ENCODE measurements around the gene LRP2.

Gene LRP2

DNA sequence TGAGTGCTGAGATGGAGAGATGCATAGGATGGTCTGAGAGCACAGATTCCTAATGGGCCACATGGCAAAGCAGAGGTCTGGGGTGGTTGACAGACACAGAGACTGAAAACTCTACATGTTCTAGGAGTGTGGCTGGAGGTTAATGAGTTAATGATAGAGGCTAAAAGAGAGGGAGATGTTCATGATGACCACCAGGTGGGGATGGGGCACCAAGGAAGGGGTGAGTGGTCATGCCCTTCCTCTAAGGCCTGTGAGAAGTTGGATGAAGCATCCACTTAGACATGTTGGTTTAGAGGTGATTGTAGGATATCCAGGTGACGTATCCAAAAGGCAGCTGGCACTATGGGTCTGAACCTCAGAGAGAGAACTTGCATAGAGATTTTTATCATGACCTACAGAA lies 102.1 kb downstream of the LRP2 start:
- 83% methylated on average over 1 of the region's 1 CpG for WGBS
- no peak overlapping the region for H3K4me3 ChIP-seq (ENCODE audit: insufficient read depth in 1 of 2, low read depth in 1 of 2, low read length in 2 of 2)

DNA sequence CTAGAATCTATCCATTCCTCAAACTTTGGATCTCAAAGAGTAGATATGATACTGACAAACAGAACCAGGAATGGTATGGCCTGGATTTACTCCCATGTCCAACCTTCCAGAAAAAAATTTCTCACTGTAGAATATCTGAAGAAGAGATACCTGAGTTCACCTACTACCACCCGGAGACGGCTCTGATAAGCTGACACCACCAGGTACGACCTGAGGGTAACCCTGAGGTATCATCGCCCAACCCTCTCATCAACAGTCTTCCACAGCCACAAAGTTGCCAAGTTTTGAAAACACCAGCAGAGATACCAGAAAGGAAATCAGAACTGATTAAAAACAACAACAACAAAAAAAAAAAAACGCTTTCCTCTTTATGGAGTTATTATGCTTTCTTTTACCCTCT lies 102.9 kb downstream of the LRP2 start:
- no peak overlapping the region for H2BK120ac ChIP-seq (ENCODE audit: low read depth, low read length)
- no peak overlapping the region for H2AFZ ChIP-seq (ENCODE audit: low read depth, low read length)
- no peak overlapping the region for H2BK12ac ChIP-seq (ENCODE audit: low read length in 2 of 2)
- H4K8ac ChIP-seq (ENCODE audit: low read length): no peak overlapping the region
- no peak overlapping the region for H2BK5ac ChIP-seq (ENCODE audit: low read depth, low read length, poor library complexity, severe bottlenecking)
- peaks cover 1% of the 10 kb centered on the region for H3K4me1 ChIP-seq (ENCODE audit: control insufficient read depth, insufficient read depth, low read depth, low read length)
- no peak overlapping the region for H3K27ac ChIP-seq (ENCODE audit: low read length, poor library complexity, severe bottlenecking)
- WGBS: 82% methylated on average over 5 of the region's 5 CpGs
- no peak overlapping the region for H3K4ac ChIP-seq (ENCODE audit: low read depth in 1 of 2, low read length in 2 of 2)
- H3K23ac ChIP-seq (ENCODE audit: low read length in 2 of 2): no peak overlapping the region
- H2BK15ac ChIP-seq (ENCODE audit: low read depth, poor library complexity, severe bottlenecking): no peak overlapping the region
- DNase-seq: no peak
- H3K9ac ChIP-seq (ENCODE audit: low read length): no peak overlapping the region
- H4K91ac ChIP-seq (ENCODE audit: low read length): no peak overlapping the region
- no peak overlapping the region for H3K14ac ChIP-seq (ENCODE audit: low read length in 2 of 2)
- H3K9me3 ChIP-seq (ENCODE audit: control insufficient read depth, low read length): no peaks in the 10 kb centered on the region
- no peak overlapping the region for H3K18ac ChIP-seq (ENCODE audit: low read depth in 1 of 2, low read length in 2 of 2)
- H3K4me3 ChIP-seq (ENCODE audit: insufficient read depth in 1 of 2, low read depth in 1 of 2, low read length in 2 of 2): no peak overlapping the region
- H2AK5ac ChIP-seq (ENCODE audit: low read length, severe bottlenecking): no peak overlapping the region
- no peaks in the 10 kb centered on the region for H3K27me3 ChIP-seq (ENCODE audit: control insufficient read depth in 1 of 2, insufficient read depth in 1 of 2, low read length in 2 of 2)
- no peaks in the 10 kb centered on the region for H3K36me3 ChIP-seq (ENCODE audit: control insufficient read depth in 1 of 2, insufficient read depth in 2 of 2, low read depth in 1 of 2, low read length in 2 of 2)
- no peaks in the 10 kb centered on the region for H3K79me1 ChIP-seq (replicated peaks; ENCODE audit: low read length, poor library complexity, severe bottlenecking)
- no peak overlapping the region for H3K4me2 ChIP-seq (ENCODE audit: low read length, poor library complexity, severe bottlenecking)

More for the DNA sequence above, 102.1 kb downstream of the LRP2 start:
- H3K4me2 ChIP-seq (ENCODE audit: low read length, poor library complexity, severe bottlenecking): no peak overlapping the region
- no peak overlapping the region for H2BK12ac ChIP-seq (ENCODE audit: low read length in 2 of 2)
- no peaks in the 10 kb centered on the region for H3K27me3 ChIP-seq (ENCODE audit: control insufficient read depth in 1 of 2, insufficient read depth in 1 of 2, low read length in 2 of 2)
- H2AK5ac ChIP-seq (ENCODE audit: low read length, severe bottlenecking): no peak overlapping the region
- no peak overlapping the region for H3K9ac ChIP-seq (ENCODE audit: low read length)
- H4K91ac ChIP-seq (ENCODE audit: low read length): no peak overlapping the region
- H3K14ac ChIP-seq (ENCODE audit: low read length in 2 of 2): no peak overlapping the region
- no peak overlapping the region for H3K4ac ChIP-seq (ENCODE audit: low read depth in 1 of 2, low read length in 2 of 2)
- H3K79me1 ChIP-seq (replicated peaks; ENCODE audit: low read length, poor library complexity, severe bottlenecking): no peaks in the 10 kb centered on the region
- no peaks in the 10 kb centered on the region for H3K36me3 ChIP-seq (ENCODE audit: control insufficient read depth in 1 of 2, insufficient read depth in 2 of 2, low read depth in 1 of 2, low read length in 2 of 2)
- no peak overlapping the region for H3K18ac ChIP-seq (ENCODE audit: low read depth in 1 of 2, low read length in 2 of 2)
- H4K8ac ChIP-seq (ENCODE audit: low read length): no peak overlapping the region
- H3K9me3 ChIP-seq (ENCODE audit: control insufficient read depth, low read length): no peaks in the 10 kb centered on the region
- no peak overlapping the region for H3K23ac ChIP-seq (ENCODE audit: low read length in 2 of 2)
- H3K4me1 ChIP-seq (ENCODE audit: control insufficient read depth, insufficient read depth, low read depth, low read length): peaks cover under 1% of the 10 kb centered on the region
- no peak overlapping the region for H2BK15ac ChIP-seq (ENCODE audit: low read depth, poor library complexity, severe bottlenecking)
- no peak overlapping the region for H3K27ac ChIP-seq (ENCODE audit: low read length, poor library complexity, severe bottlenecking)
- no peak for DNase-seq
- H2BK120ac ChIP-seq (ENCODE audit: low read depth, low read length): no peak overlapping the region
- H2BK5ac ChIP-seq (ENCODE audit: low read depth, low read length, poor library complexity, severe bottlenecking): no peak overlapping the region
- no peak overlapping the region for H2AFZ ChIP-seq (ENCODE audit: low read depth, low read length)

DNA sequence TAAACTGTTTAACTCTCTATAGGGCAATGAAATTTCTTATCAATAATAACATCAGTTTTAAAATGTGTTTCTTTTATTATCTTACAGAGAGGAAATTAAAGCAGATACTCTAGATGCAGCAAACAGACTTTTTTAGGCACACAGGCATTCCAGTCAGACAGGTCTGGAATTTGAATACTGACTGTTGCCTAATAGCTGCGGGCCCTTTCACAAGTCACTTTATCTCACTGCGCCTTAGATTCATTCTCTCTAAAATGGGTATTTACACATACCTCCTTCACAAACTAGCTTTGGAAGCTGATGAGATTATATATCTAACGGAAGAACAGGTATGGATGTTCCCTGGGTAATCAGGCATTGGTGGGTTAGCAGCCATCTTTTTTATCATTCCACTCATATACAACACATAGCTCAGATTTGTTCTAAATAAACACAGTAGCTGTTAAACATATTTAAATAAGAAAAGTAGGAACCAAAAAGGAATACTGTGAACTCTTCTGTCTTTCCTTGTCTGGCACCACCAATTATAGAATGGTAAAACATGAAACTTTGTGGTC lies 104.2 kb downstream of the LRP2 start:
- Histone ChIP-seq H3K79me1 (replicated peaks; ENCODE audit: low read length, poor library complexity, severe bottlenecking) (no peaks in the 10 kb centered on the region), H2BK15ac (ENCODE audit: low read depth, poor library complexity, severe bottlenecking) (no peak overlapping the region), H2AFZ (ENCODE audit: low read depth, low read length) (no peak overlapping the region), H2BK12ac (ENCODE audit: low read length in 2 of 2) (no peak overlapping the region), H3K14ac (ENCODE audit: low read length in 2 of 2) (no peak overlapping the region), H3K27me3 (ENCODE audit: control insufficient read depth in 1 of 2, insufficient read depth in 1 of 2, low read length in 2 of 2) (no peaks in the 10 kb centered on the region), H4K8ac (ENCODE audit: low read length) (no peak overlapping the region), H4K91ac (ENCODE audit: low read length) (no peak overlapping the region), H3K36me3 (ENCODE audit: control insufficient read depth in 1 of 2, insufficient read depth in 2 of 2, low read depth in 1 of 2, low read length in 2 of 2) (no peaks in the 10 kb centered on the region), H3K4ac (ENCODE audit: low read depth in 1 of 2, low read length in 2 of 2) (no peak overlapping the region), H3K27ac (ENCODE audit: low read length, poor library complexity, severe bottlenecking) (no peak overlapping the region), H2BK120ac (ENCODE audit: low read depth, low read length) (no peak overlapping the region), H3K23ac (ENCODE audit: low read length in 2 of 2) (no peak overlapping the region), H2BK5ac (ENCODE audit: low read depth, low read length, poor library complexity, severe bottlenecking) (no peak overlapping the region), H2AK5ac (ENCODE audit: low read length, severe bottlenecking) (no peak overlapping the region), H3K4me1 (ENCODE audit: control insufficient read depth, insufficient read depth, low read depth, low read length) (peaks cover 1% of the 10 kb centered on the region), H3K9me3 (ENCODE audit: control insufficient read depth, low read length) (no peaks in the 10 kb centered on the region), H3K18ac (ENCODE audit: low read depth in 1 of 2, low read length in 2 of 2) (no peak overlapping the region), H3K9ac (ENCODE audit: low read length) (no peak overlapping the region), H3K4me2 (ENCODE audit: low read length, poor library complexity, severe bottlenecking) (no peak overlapping the region), H3K4me3 (ENCODE audit: insufficient read depth in 1 of 2, low read depth in 1 of 2, low read length in 2 of 2) (no peak overlapping the region)
- WGBS: no CpG with 5 or more reads among the region's 3 CpGs
- peak; percentile 6 for DNase-seq

DNA sequence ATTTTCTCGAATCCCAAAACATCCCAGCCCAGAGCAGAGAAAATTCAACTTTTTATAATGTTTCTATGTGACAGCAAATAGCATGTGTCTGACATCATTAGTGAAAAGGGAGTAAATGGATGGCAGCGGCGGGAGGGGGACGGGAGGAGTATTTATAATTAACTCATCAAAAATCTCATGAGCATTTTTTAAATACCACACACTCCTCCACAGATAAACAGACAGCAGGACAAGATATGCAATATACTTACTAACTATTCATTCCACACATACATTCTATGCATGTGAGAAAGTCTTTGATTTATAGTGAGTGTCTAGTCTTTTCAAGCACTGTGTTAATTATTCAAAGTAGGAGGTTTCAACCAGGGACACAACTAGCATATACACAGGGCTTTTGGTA lies 107.6 kb downstream of the LRP2 start:
- Histone ChIP-seq H4K91ac (ENCODE audit: low read length) (no peak overlapping the region), H3K4me1 (ENCODE audit: control insufficient read depth, insufficient read depth, low read depth, low read length) (peaks cover 1% of the 10 kb centered on the region), H3K18ac (ENCODE audit: low read depth in 1 of 2, low read length in 2 of 2) (no peak overlapping the region), H2AK5ac (ENCODE audit: low read length, severe bottlenecking) (no peak overlapping the region), H2BK5ac (ENCODE audit: low read depth, low read length, poor library complexity, severe bottlenecking) (no peak overlapping the region), H2BK15ac (ENCODE audit: low read depth, poor library complexity, severe bottlenecking) (no peak overlapping the region), H3K27me3 (ENCODE audit: control insufficient read depth in 1 of 2, insufficient read depth in 1 of 2, low read length in 2 of 2) (no peaks in the 10 kb centered on the region), H3K79me1 (replicated peaks; ENCODE audit: low read length, poor library complexity, severe bottlenecking) (no peaks in the 10 kb centered on the region), H3K23ac (ENCODE audit: low read length in 2 of 2) (no peak overlapping the region), H3K36me3 (ENCODE audit: control insufficient read depth in 1 of 2, insufficient read depth in 2 of 2, low read depth in 1 of 2, low read length in 2 of 2) (no peaks in the 10 kb centered on the region), H4K8ac (ENCODE audit: low read length) (no peak overlapping the region), H3K9ac (ENCODE audit: low read length) (no peak overlapping the region), H2BK120ac (ENCODE audit: low read depth, low read length) (no peak overlapping the region), H2AFZ (ENCODE audit: low read depth, low read length) (no peak overlapping the region), H2BK12ac (ENCODE audit: low read length in 2 of 2) (no peak overlapping the region), H3K4ac (ENCODE audit: low read depth in 1 of 2, low read length in 2 of 2) (no peak overlapping the region), H3K9me3 (ENCODE audit: control insufficient read depth, low read length) (no peaks in the 10 kb centered on the region), H3K14ac (ENCODE audit: low read length in 2 of 2) (no peak overlapping the region), H3K4me3 (ENCODE audit: insufficient read depth in 1 of 2, low read depth in 1 of 2, low read length in 2 of 2) (no peak overlapping the region), H3K4me2 (ENCODE audit: low read length, poor library complexity, severe bottlenecking) (no peak overlapping the region), H3K27ac (ENCODE audit: low read length, poor library complexity, severe bottlenecking) (peak overlapping the region; percentile 93)
- WGBS: no CpG with 5 or more reads among the region's 4 CpGs
- DNase-seq: peak; percentile 28
